ENCODE data around the gene SLC5A3. TPM values are rescaled to one million over a fixed set of nuclear protein-coding genes. Genes with fewer than 3 reads are reported as not detected.

The SLC5A3 gene
- total RNA-seq, 4 donors from 2014 or later: 11.5 to 29.6 (median 24.4) TPM

DNA sequence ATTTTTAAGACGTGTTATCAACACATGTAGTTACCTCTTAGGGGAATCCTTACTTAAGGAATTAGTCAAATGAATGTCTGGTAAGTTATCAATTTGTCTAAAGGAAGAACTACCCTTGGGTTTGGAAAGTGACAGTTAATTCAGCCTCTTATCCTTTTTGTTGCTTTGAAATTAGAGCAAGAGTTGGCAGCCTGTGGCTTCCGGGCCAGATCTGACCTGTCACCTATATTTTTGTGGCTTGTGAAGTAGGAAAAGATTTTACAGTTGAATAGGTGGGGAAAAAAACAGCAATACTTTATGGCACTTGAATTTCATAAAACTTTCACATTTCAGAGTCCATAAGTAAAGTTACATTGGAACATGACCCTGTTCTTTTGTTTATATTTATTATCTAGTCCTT, 5.5 kb downstream of the SLC5A3 start:
- WGBS, 2 donors (ENCODE audit: low coverage in 1 of 2): 43% methylated on average over 2 of the region's 2 CpGs
- ATAC-seq: no peak
- Histone ChIP-seq H3K4me3 (no peak overlapping the region), H3K27me3 (no peaks in the 10 kb centered on the region), H3K9me3 (no peaks in the 10 kb centered on the region), H3K4me1 (peaks cover 6 to 87% (median 8%) of the 10 kb centered on the region in 3 donors), H3K36me3 (no peaks in the 10 kb centered on the region), H3K27ac (no peak overlapping the region)
- TF ChIP-seq, protein P1, sequence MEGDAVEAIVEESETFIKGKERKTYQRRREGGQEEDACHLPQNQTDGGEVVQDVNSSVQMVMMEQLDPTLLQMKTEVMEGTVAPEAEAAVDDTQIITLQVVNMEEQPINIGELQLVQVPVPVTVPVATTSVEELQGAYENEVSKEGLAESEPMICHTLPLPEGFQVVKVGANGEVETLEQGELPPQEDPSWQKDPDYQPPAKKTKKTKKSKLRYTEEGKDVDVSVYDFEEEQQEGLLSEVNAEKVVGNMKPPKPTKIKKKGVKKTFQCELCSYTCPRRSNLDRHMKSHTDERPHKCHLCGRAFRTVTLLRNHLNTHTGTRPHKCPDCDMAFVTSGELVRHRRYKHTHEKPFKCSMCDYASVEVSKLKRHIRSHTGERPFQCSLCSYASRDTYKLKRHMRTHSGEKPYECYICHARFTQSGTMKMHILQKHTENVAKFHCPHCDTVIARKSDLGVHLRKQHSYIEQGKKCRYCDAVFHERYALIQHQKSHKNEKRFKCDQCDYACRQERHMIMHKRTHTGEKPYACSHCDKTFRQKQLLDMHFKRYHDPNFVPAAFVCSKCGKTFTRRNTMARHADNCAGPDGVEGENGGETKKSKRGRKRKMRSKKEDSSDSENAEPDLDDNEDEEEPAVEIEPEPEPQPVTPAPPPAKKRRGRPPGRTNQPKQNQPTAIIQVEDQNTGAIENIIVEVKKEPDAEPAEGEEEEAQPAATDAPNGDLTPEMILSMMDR (IDR thresholded peaks at IDR 0.05): no peak
- TF ChIP-seq POLR2AphosphoS5 (IDR thresholded peaks at IDR 0.05): no peak
- TF ChIP-seq POLR2A (IDR thresholded peaks at IDR 0.05): no peak
- no peak for TF ChIP-seq EP300 (IDR thresholded peaks at IDR 0.05)

DNA sequence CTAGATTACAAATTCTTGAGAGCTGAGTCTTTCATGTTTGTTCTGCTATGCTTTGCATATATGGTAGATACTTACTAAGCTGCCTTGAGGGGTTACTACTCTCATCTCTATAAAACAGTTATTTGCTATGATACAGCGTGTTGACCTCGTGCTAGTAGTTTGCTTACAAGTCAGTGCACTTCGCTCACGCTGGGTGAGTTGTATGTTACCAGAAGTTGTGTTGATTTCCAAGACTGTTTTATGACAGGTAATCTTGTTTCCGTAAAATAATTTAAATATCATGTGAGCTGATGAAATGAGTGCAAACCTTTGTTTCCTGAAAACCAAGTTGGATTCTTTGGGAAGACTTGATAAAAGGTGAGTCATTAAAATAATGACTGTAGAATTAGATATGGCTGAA, 7.3 kb downstream of the SLC5A3 start:
- Histone ChIP-seq H3K4me1 (peaks cover under 1 to 78% (median 8%) of the 10 kb centered on the region in 3 donors), H3K9me3 (no peaks in the 10 kb centered on the region), H3K27me3 (no peaks in the 10 kb centered on the region), H3K27ac (no peak overlapping the region), H3K36me3 (no peaks in the 10 kb centered on the region), H3K4me3 (no peak overlapping the region)
- no peak for ATAC-seq
- no peak for TF ChIP-seq EP300 (IDR thresholded peaks at IDR 0.05)
- TF ChIP-seq, protein P1 (IDR thresholded peaks at IDR 0.05): no peak
- TF ChIP-seq POLR2A (IDR thresholded peaks at IDR 0.05): no peak
- 94 to 99% methylated on average over 5 of the region's 5 CpGs for WGBS, 2 donors (ENCODE audit: low coverage in 1 of 2)

DNA sequence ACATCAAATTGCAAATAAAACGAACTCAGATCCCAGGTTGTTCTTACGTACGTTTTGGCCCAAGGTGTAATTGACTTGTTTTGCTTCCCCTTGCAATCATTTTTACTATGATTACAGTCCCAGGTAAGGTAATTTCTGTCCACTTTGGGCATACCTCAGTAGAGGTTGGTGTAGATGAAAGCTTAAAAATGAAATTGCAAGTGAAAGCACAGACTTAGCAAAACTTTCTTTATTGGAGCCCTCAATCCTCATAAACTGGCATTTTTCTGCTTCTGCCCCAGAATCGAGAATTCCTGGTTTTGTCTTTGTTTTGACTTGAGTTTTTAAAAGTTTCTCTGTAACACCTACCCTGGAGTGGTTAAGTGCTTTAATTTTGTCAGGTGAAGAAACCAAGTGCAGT, 9.4 kb downstream of the SLC5A3 start:
- H3K27ac ChIP-seq: no peak overlapping the region
- no peaks in the 10 kb centered on the region for H3K9me3 ChIP-seq
- H3K36me3 ChIP-seq: no peaks in the 10 kb centered on the region
- H3K4me1 ChIP-seq: peaks cover 0 to 77% (median 8%) of the 10 kb centered on the region in 3 donors
- H3K4me3 ChIP-seq: no peak overlapping the region
- TF ChIP-seq POLR2A (IDR thresholded peaks at IDR 0.05): no peak
- TF ChIP-seq EP300 (IDR thresholded peaks at IDR 0.05): no peak
- TF ChIP-seq, protein P1 (IDR thresholded peaks at IDR 0.05): no peak
- TF ChIP-seq POLR2AphosphoS5 (IDR thresholded peaks at IDR 0.05): no peak
- no peak for ATAC-seq
- 87 to 93% methylated on average over 4 of the region's 4 CpGs for WGBS, 2 donors (ENCODE audit: low coverage in 1 of 2)
- H3K27me3 ChIP-seq: no peaks in the 10 kb centered on the region

DNA sequence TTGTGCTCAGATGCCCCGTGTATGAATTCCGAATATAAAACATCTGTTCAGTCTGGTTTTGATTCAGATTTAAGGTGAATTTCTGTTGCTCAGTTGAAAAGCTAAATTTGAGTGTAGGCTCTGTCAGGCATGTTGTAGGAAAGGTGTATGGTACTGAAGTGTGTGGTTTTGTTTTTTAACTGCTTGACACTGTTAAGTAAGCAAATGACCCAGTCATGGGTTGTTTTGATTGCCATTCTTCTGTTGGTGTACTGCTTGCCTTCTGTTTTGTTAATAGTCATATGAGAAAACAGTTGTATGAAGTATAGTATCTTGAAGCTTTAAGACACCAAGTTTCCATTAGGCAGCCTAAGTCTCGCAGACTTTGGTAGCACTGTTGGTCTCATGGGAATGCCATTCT, 10.0 kb downstream of the SLC5A3 start:
- no peaks in the 10 kb centered on the region for H3K27me3 ChIP-seq
- WGBS, 2 donors (ENCODE audit: low coverage in 1 of 2): 79 to 87% methylated on average over 3 of the region's 3 CpGs
- no peak for TF ChIP-seq POLR2AphosphoS5 (IDR thresholded peaks at IDR 0.05)
- TF ChIP-seq, protein P1 (IDR thresholded peaks at IDR 0.05): no peak
- no peak for TF ChIP-seq POLR2A (IDR thresholded peaks at IDR 0.05)
- H3K4me1 ChIP-seq: peaks cover 0 to 74% (median 2%) of the 10 kb centered on the region in 3 donors
- H3K4me3 ChIP-seq: no peak overlapping the region
- ATAC-seq: no peak
- no peaks in the 10 kb centered on the region for H3K36me3 ChIP-seq
- H3K9me3 ChIP-seq: no peaks in the 10 kb centered on the region
- H3K27ac ChIP-seq: no peak overlapping the region

DNA sequence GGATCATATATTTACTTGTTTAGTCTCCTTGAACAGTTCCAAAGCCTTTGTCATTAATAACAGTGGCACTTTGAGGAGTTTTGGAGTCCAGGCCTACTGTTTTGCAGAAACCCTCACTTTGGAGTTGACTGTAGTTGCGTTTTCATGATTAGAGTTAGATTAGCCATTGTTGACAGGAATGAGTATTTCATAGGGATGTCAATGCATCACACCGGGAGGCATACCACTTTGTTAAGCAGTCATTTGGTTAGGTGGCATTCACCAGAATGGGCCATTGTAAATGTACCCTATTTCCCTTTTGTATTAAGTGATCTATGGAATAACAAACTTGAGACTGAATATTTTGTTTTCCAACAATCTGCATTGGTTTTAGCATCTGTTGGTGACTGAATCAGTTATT, 11.8 kb downstream of the SLC5A3 start:
- 80 to 95% methylated on average over 2 of the region's 2 CpGs for WGBS, 2 donors (ENCODE audit: low coverage in 1 of 2)
- no peak overlapping the region for H3K27ac ChIP-seq
- H3K4me1 ChIP-seq: peaks cover 0 to 68% (median 3%) of the 10 kb centered on the region in 3 donors
- no peaks in the 10 kb centered on the region for H3K9me3 ChIP-seq
- no peaks in the 10 kb centered on the region for H3K27me3 ChIP-seq
- TF ChIP-seq EP300 (IDR thresholded peaks at IDR 0.05) (no peak), POLR2AphosphoS5 (IDR thresholded peaks at IDR 0.05) (no peak), POLR2A (IDR thresholded peaks at IDR 0.05) (no peak)
- TF ChIP-seq, protein P1 (IDR thresholded peaks at IDR 0.05): no peak
- ATAC-seq: no peak
- no peak overlapping the region for H3K4me3 ChIP-seq
- no peaks in the 10 kb centered on the region for H3K36me3 ChIP-seq

Measured in gastroesophageal sphincter (tissue), 4 donors.